GM12891 (cell line): Measurements from ENCODE around the gene CAMKMT.

Experiments used
- PAX5 ChIP-seq: IDR thresholded peaks from 2 replicates; pipeline ENCODE4 v1.6.1; 2011; ENCODE audit warnings: low read length, moderate library complexity, mild to moderate bottlenecking; ENCODE audit not compliant: insufficient read depth, severe bottlenecking
- POLR2A ChIP-seq: IDR thresholded peaks from 2 replicates; pipeline ENCODE4 v1.6.1; 2011; ENCODE audit warnings: low read depth, low read length, control low read depth
- POLR2AphosphoS5 ChIP-seq: IDR thresholded peaks from 2 replicates; pipeline ENCODE4 v1.6.1; 2011; ENCODE audit warnings: low read depth, low read length, control low read depth
- TAF1 ChIP-seq: IDR thresholded peaks from 2 replicates; pipeline ENCODE4 v1.6.1; 2011; ENCODE audit warnings: low read depth, low read length, control low read depth

- TF ChIP-seq POLR2A: no peak
- TF ChIP-seq PAX5: no peak
- TF ChIP-seq POLR2AphosphoS5: no peak
- no peak for TF ChIP-seq TAF1
Observed at GRCh38 chr2:44768438-44769236, 406.9 kb downstream of the CAMKMT start.
